A549 (cell line): ENCODE results near the gene ZMIZ2. TPM values are rescaled to one million over a fixed set of nuclear protein-coding genes. Genes with fewer than 3 reads are reported as not detected.

Source experiments
- ATAC-seq, 2 experiments: fragments of 200-7000 bp in 1 of 2; fragments of >200 bp in 1 of 2; cut with Nextera tagmentation in 1 of 2; cut with Tn5 transposase in 1 of 2; 3 replicates each; pipeline versions ENCODE4 v1.8.0 to v1.9.1; 2018 to 2020; ENCODE audit warnings: mild to moderate bottlenecking in 1 of 2, moderate library complexity in 1 of 2
- CTCF ChIA-PET: fragments of 300-600 bp; sonication (Branson Sonifier 250); formaldehyde crosslinking; extraction: SDS; loops from one replicate; lab custom pipeline; 2021; ENCODE audit warnings: antibody characterized with exemption, inconsistent platforms; lab: Yijun Ruan, JAX
- POLR2A ChIA-PET: fragments of 350-600 bp; formaldehyde crosslinking; extraction: SDS; loops from one replicate; lab custom pipeline; 2021; ENCODE audit warnings: antibody characterized with exemption, inconsistent platforms; lab: Yijun Ruan, JAX
- DNase-seq, 2 experiments: peaks; one replicate each; pipeline versions ENCODE4 v3.0.0 to v3.0.0-alpha.2; 2011 to 2016; ENCODE audit warnings: low read depth in 1 of 2, low spot score in 1 of 2
- FAIRE-seq: peaks from 2 replicates; lab custom pipeline; 2011; peaks lifted over from hg19 to GRCh38; lab: Jason Lieb, UNC
- H3K27ac ChIP-seq, 2 experiments: fragments of >200 bp; sonication (Bioruptor Twin); formaldehyde crosslinking; 3 replicates each; pipeline ENCODE4 v1.5.1; 2016 to 2017
- H3K4me1 ChIP-seq: fragments of >200 bp; sonication (Bioruptor Twin); formaldehyde crosslinking; 3 replicates; pipeline ENCODE4 v1.6.1; 2016
- H3K4me2 ChIP-seq: fragments of >200 bp; sonication (Bioruptor Twin); formaldehyde crosslinking; 3 replicates; pipeline ENCODE4 v1.6.1; 2016
- H3K4me3 ChIP-seq: fragments of >200 bp; sonication (Bioruptor Twin); formaldehyde crosslinking; 3 replicates; pipeline ENCODE4 v1.5.1; 2016
- H3K9me3 ChIP-seq: fragments of >200 bp; sonication (Bioruptor Twin); formaldehyde crosslinking; 3 replicates; pipeline ENCODE4 v1.6.1; 2016
- BHLHE40 ChIP-seq: IDR thresholded peaks from 2 replicates; pipeline ENCODE4 v1.6.1; 2012; ENCODE audit warnings: low read depth, low read length, inconsistent platforms
- CHD2 ChIP-seq: fragments of 150-350 bp; IDR thresholded peaks from 2 replicates; pipeline ENCODE4 v1.6.1; 2014; ENCODE audit warnings: low read length; ENCODE audit not compliant: partially characterized antibody
- EHMT2 ChIP-seq: fragments of 200-600 bp; sonication (generic); IDR thresholded peaks from 2 replicates; pipeline ENCODE4 v1.6.1; 2016; ENCODE audit warnings: antibody characterized with exemption, low read depth, mild to moderate bottlenecking, moderate library complexity
- EP300 ChIP-seq, 2 experiments: fragments of >200 bp; sonication (Bioruptor Twin); formaldehyde crosslinking; IDR thresholded peaks; 2 replicates in 1 of 2; 3 replicates in 1 of 2; pipeline ENCODE4 v1.6.1; 2016 to 2017
- FOSB ChIP-seq: fragments of 250-450 bp; sonication (Bioruptor Pico); IDR thresholded peaks from 2 replicates; pipeline ENCODE4 v1.5.0; 2020; ENCODE audit warnings: mild to moderate bottlenecking, moderate library complexity
- GATA3 ChIP-seq: IDR thresholded peaks from 2 replicates; pipeline ENCODE4 v1.6.1; 2012; ENCODE audit warnings: borderline replicate concordance
- HDAC2 ChIP-seq: fragments of 200-600 bp; sonication (generic); IDR thresholded peaks from 2 replicates; pipeline ENCODE4 v1.6.1; 2016
- HEYL ChIP-seq: fragments of 250-450 bp; sonication (Bioruptor Pico); IDR thresholded peaks from 2 replicates; pipeline ENCODE4 v1.8.0; 2021; ENCODE audit warnings: mild to moderate bottlenecking, moderate library complexity
- HOXA7 ChIP-seq: fragments of 250-450 bp; sonication (Bioruptor Pico); IDR thresholded peaks from 2 replicates; pipeline ENCODE4 v1.5.0; 2020; ENCODE audit warnings: mild to moderate bottlenecking, moderate library complexity
- HOXB13 ChIP-seq: fragments of 250-450 bp; sonication (Bioruptor Pico); IDR thresholded peaks from 2 replicates; pipeline ENCODE4 v1.5.0; 2020; ENCODE audit warnings: low read depth, mild to moderate bottlenecking, moderate library complexity
- JUN ChIP-seq, 2 experiments: fragments of >200 bp; sonication (Bioruptor Twin); formaldehyde crosslinking; IDR thresholded peaks; 2 replicates in 1 of 2; 3 replicates in 1 of 2; pipeline ENCODE4 v1.6.1; 2016 to 2017
- JUNB ChIP-seq: fragments of >200 bp; sonication (Bioruptor Twin); formaldehyde crosslinking; IDR thresholded peaks from 2 replicates; pipeline ENCODE4 v1.6.1; 2016
- KDM5A ChIP-seq: fragments of 200-600 bp; sonication (generic); IDR thresholded peaks from 2 replicates; pipeline ENCODE4 v1.6.1; 2016; ENCODE audit warnings: antibody characterized with exemption, mild to moderate bottlenecking
- MAZ ChIP-seq: fragments of 150-350 bp; IDR thresholded peaks from 2 replicates; pipeline ENCODE4 v1.6.1; 2014; ENCODE audit warnings: antibody characterized with exemption, low read depth, low read length, borderline replicate concordance
- MYC ChIP-seq: IDR thresholded peaks from 2 replicates; pipeline ENCODE4 v1.6.1; 2012; ENCODE audit warnings: mild to moderate bottlenecking, inconsistent platforms, low read length, improper control_type of control experiment, borderline replicate concordance
- NFE2L2 ChIP-seq: fragments of 150-350 bp; conservative IDR thresholded peaks from 2 replicates; pipeline ENCODE4 v1.6.1; 2014; ENCODE audit warnings: low read length
- NPAS2 ChIP-seq: fragments of 250-450 bp; sonication (Bioruptor Pico); IDR thresholded peaks from 2 replicates; pipeline ENCODE4 v1.8.0; 2022; ENCODE audit warnings: mild to moderate bottlenecking, moderate library complexity, borderline replicate concordance
- POLR2A ChIP-seq: IDR thresholded peaks from 2 replicates; pipeline ENCODE4 v1.6.1; 2012; ENCODE audit warnings: mild to moderate bottlenecking, low read length
- POLR2AphosphoS2 ChIP-seq: conservative IDR thresholded peaks from 2 replicates; pipeline ENCODE4 v1.6.1; 2012; ENCODE audit warnings: low read length, improper control_type of control experiment, inconsistent platforms
- RAD21 ChIP-seq, 2 experiments: fragments of >200 bp in 1 of 2; sonication (Bioruptor Twin) in 1 of 2; formaldehyde crosslinking in 1 of 2; IDR thresholded peaks in 1 of 2; conservative IDR thresholded peaks in 1 of 2; 2 replicates in 1 of 2; 3 replicates in 1 of 2; pipeline ENCODE4 v1.6.1; 2012 to 2018; ENCODE audit warnings: inconsistent platforms in 1 of 2
- SREBF2 ChIP-seq: fragments of 450-650 bp; IDR thresholded peaks from 2 replicates; pipeline ENCODE4 v1.6.1; 2014; ENCODE audit warnings: mild to moderate bottlenecking, moderate library complexity
- ZSCAN20 ChIP-seq: fragments of 250-450 bp; sonication (Bioruptor Pico); IDR thresholded peaks from 2 replicates; pipeline ENCODE4 v1.8.0; 2022; ENCODE audit warnings: mild to moderate bottlenecking, moderate library complexity
- WGBS: methylation state at CpG from one replicate; pipeline ENCODE4 v1.1.6; 2017; ENCODE audit errors: missing lambda C conversion rate; 5-methylcytosine and 5-hydroxymethylcytosine counted together
- polyA plus RNA-seq, 4 experiments: library from polyadenylated mRNA; depleted of rRNA in 3 of 4; stranded (reverse); fragments of >200 nt; fragmentation: RNase III in 1 of 4; extraction: RNeasy Plus Mini Kit Qiagen cat#74134 plus additional on column Dnase treatment in 1 of 4; gene quantifications; 2 replicates in 3 of 4; 3 replicates in 1 of 4; pipeline ENCODE4 v1.2.3, GENCODE V29; 2011 to 2017
- TF ChIP-seq, protein P1 (sequence below): IDR thresholded peaks from 2 replicates; pipeline ENCODE4 v1.6.1; 2012; ENCODE audit warnings: low read depth, borderline replicate concordance
- TF ChIP-seq, protein P2 (sequence below): fragments of 450-650 bp; IDR thresholded peaks from 2 replicates; pipeline ENCODE4 v1.6.1; 2014; ENCODE audit warnings: antibody characterized with exemption
- TF ChIP-seq, protein P3 (sequence below): fragments of 150-350 bp; IDR thresholded peaks from 2 replicates; pipeline ENCODE4 v1.6.1; 2014; ENCODE audit warnings: low read depth, mild to moderate bottlenecking, low read length
- TF ChIP-seq, protein P4 (sequence below): IDR thresholded peaks from 2 replicates; pipeline ENCODE4 v1.6.1; 2012
- TF ChIP-seq, protein P5 (sequence below): fragments of >200 bp; sonication (Bioruptor Twin); formaldehyde crosslinking; IDR thresholded peaks from 3 replicates; pipeline ENCODE4 v1.5.1; 2016
- TF ChIP-seq, protein P6 (sequence below): fragments of >200 bp; sonication (Bioruptor Twin); formaldehyde crosslinking; IDR thresholded peaks from 2 replicates; pipeline ENCODE4 v1.6.1; 2016
- TF ChIP-seq, protein P7 (sequence below): IDR thresholded peaks from 2 replicates; pipeline ENCODE4 v1.6.1; 2012

Gene ZMIZ2
- polyA plus RNA-seq, 2 of the 4 experiments (the other 2 are of a cell fraction) = 4.3 to 21.7 TPM

DNA sequence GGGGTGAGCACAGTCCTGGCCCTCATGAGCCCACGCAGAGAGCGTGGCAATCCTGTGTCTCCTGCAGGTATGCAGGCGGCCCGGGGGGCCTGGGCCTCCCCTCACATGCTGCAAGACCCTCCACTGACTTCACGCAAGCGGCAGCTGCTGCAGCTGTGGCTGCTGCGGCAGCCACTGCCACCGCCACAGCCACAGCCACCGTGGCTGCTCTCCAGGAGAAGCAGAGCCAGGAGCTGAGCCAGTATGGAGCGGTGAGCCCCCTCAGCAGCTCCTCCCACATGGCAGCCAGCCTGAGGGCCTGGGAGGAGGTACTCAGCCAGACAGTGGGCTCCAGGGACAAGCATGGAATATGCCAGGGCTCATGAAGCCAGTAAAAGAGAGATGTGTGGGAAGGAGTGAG lies 8.7 kb downstream of the ZMIZ2 start:
- ChIA-PET CTCF (interaction anchor here (0.9 to 1.6 kb wide), 3 partner anchors 10 to 169 kb away, joined by 3 to 4 read pairs (median 3); no protein-coding TSS in a partner anchor), POLR2A (no interaction called here)
- H3K4me1 ChIP-seq = peaks cover 6% of the 10 kb centered on the region; the same call in 2 of the 3 replicates
- TF ChIP-seq HEYL (CRISPR knock-in tag) = no peak
- TF ChIP-seq HOXA7 (CRISPR knock-in tag) = no peak
- TF ChIP-seq, protein P1, sequence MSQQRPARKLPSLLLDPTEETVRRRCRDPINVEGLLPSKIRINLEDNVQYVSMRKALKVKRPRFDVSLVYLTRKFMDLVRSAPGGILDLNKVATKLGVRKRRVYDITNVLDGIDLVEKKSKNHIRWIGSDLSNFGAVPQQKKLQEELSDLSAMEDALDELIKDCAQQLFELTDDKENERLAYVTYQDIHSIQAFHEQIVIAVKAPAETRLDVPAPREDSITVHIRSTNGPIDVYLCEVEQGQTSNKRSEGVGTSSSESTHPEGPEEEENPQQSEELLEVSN = no peak
- TF ChIP-seq GATA3 = no peak
- TF ChIP-seq, protein P2, sequence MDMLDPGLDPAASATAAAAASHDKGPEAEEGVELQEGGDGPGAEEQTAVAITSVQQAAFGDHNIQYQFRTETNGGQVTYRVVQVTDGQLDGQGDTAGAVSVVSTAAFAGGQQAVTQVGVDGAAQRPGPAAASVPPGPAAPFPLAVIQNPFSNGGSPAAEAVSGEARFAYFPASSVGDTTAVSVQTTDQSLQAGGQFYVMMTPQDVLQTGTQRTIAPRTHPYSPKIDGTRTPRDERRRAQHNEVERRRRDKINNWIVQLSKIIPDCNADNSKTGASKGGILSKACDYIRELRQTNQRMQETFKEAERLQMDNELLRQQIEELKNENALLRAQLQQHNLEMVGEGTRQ = no peak
- TF ChIP-seq, protein P3, sequence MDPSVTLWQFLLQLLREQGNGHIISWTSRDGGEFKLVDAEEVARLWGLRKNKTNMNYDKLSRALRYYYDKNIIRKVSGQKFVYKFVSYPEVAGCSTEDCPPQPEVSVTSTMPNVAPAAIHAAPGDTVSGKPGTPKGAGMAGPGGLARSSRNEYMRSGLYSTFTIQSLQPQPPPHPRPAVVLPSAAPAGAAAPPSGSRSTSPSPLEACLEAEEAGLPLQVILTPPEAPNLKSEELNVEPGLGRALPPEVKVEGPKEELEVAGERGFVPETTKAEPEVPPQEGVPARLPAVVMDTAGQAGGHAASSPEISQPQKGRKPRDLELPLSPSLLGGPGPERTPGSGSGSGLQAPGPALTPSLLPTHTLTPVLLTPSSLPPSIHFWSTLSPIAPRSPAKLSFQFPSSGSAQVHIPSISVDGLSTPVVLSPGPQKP = no peak
- TF ChIP-seq EHMT2 = no peak
- TF ChIP-seq BHLHE40 = no peak
- TF ChIP-seq RAD21 (conservative IDR thresholded peaks at IDR 0.05 in 1 of 2, IDR thresholded peaks at IDR 0.05 in 1 of 2) = no peak
- TF ChIP-seq, protein P4, sequence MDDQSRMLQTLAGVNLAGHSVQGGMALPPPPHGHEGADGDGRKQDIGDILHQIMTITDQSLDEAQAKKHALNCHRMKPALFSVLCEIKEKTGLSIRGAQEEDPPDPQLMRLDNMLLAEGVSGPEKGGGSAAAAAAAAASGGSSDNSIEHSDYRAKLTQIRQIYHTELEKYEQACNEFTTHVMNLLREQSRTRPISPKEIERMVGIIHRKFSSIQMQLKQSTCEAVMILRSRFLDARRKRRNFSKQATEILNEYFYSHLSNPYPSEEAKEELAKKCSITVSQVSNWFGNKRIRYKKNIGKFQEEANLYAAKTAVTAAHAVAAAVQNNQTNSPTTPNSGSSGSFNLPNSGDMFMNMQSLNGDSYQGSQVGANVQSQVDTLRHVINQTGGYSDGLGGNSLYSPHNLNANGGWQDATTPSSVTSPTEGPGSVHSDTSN = no peak
- TF ChIP-seq, protein P5, sequence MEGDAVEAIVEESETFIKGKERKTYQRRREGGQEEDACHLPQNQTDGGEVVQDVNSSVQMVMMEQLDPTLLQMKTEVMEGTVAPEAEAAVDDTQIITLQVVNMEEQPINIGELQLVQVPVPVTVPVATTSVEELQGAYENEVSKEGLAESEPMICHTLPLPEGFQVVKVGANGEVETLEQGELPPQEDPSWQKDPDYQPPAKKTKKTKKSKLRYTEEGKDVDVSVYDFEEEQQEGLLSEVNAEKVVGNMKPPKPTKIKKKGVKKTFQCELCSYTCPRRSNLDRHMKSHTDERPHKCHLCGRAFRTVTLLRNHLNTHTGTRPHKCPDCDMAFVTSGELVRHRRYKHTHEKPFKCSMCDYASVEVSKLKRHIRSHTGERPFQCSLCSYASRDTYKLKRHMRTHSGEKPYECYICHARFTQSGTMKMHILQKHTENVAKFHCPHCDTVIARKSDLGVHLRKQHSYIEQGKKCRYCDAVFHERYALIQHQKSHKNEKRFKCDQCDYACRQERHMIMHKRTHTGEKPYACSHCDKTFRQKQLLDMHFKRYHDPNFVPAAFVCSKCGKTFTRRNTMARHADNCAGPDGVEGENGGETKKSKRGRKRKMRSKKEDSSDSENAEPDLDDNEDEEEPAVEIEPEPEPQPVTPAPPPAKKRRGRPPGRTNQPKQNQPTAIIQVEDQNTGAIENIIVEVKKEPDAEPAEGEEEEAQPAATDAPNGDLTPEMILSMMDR = no peak
- no peak for TF ChIP-seq SREBF2
- no peak for TF ChIP-seq POLR2A
- no peak for TF ChIP-seq HDAC2
- no peak for TF ChIP-seq NPAS2 (CRISPR knock-in tag)
- no peak for TF ChIP-seq MAZ
- TF ChIP-seq JUNB = no peak
- no peak overlapping the region for H3K4me3 ChIP-seq
- FAIRE-seq (no peak), DNase-seq (no peak), ATAC-seq (no peak)
- 100% methylated on average over 1 of the region's 10 CpGs for WGBS
- H3K27ac ChIP-seq = no peak overlapping the region
- no peak overlapping the region for H3K4me2 ChIP-seq
- H3K9me3 ChIP-seq = no peaks in the 10 kb centered on the region

DNA sequence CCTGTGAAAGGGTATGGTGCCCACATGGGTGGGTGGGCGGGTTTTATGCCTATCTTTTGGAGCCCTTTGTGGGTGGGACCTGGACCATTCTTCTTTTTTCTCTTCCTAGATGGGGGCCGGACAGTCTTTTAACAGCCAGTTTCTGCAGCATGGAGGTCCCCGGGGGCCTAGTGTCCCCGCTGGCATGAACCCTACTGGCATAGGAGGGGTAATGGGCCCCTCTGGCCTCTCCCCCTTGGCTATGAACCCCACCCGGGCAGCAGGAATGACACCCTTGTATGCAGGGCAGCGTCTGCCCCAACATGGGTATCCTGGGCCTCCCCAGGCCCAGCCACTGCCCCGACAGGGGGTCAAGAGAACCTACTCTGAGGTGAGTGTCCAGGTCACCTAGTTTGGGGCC lies 9.1 kb downstream of the ZMIZ2 start:
- DNase-seq (no peak), FAIRE-seq (no peak), ATAC-seq (no peak)
- Histone ChIP-seq H3K27ac (no peak overlapping the region), H3K9me3 (no peaks in the 10 kb centered on the region), H3K4me1 (peaks cover 6% of the 10 kb centered on the region; the same call in 2 of the 3 replicates), H3K4me3 (no peak overlapping the region), H3K4me2 (no peak overlapping the region)
- POLR2A ChIA-PET = no interaction called here
- CTCF ChIA-PET = interaction anchor here (0.7 to 1.6 kb wide), 3 partner anchors 10 to 169 kb away, joined by 3 read pairs; no protein-coding TSS in a partner anchor
- TF ChIP-seq BHLHE40 (no peak), ZSCAN20 (no peak), MYC (no peak), NFE2L2 (no peak), CHD2 (no peak), POLR2AphosphoS2 (no peak), JUN (IDR thresholded peaks at IDR 0.05) (no peak), GATA3 (no peak), RAD21 (conservative IDR thresholded peaks at IDR 0.05 in 1 of 2, IDR thresholded peaks at IDR 0.05 in 1 of 2) (no peak), KDM5A (no peak), FOSB (CRISPR knock-in tag) (no peak), HOXB13 (no peak), EP300 (IDR thresholded peaks at IDR 0.05) (no peak), NPAS2 (CRISPR knock-in tag) (no peak)
- TF ChIP-seq, protein P4 = no peak
- TF ChIP-seq, protein P6, sequence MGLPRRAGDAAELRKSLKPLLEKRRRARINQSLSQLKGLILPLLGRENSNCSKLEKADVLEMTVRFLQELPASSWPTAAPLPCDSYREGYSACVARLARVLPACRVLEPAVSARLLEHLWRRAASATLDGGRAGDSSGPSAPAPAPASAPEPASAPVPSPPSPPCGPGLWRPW = no peak
- TF ChIP-seq, protein P3 = no peak
- TF ChIP-seq, protein P7, sequence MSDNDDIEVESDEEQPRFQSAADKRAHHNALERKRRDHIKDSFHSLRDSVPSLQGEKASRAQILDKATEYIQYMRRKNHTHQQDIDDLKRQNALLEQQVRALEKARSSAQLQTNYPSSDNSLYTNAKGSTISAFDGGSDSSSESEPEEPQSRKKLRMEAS = no peak
- WGBS = 86% methylated on average over 7 of the region's 7 CpGs
